ENCODE measurements around the gene KAZN.

DNA sequence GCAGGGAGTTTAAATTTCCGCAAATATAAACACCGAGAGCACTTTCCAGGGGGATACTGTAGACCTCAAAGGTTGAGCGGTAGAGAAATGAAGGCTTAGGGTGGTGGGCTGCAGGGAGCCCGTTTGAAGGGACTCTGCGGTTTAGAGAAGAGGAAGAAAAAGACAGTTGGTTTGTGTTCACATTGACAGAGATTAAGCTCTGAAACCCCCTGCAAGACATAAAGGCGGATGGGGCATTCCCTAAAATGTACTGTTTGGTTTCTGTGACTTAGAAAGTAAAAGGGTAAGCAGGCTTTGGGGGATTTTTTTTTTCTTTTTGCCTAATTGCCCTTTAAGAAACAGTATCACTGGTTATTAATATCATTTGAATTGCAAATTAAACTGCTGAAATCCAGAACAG is 1.3 kb downstream of the KAZN start:
- TF ChIP-seq CTCF (IDR thresholded peaks at IDR 0.05) = no peak
- TF ChIP-seq POLR2A (IDR thresholded peaks at IDR 0.05) = no peak

Measured in testis (tissue), 2 donors.